DND-41 (cell line): ENCODE measurements around the gene PAPPA.

Experiments
- CTCF ChIP-seq: IDR thresholded peaks from 2 replicates; pipeline ENCODE4 v1.5.1; 2012; ENCODE audit warnings: borderline replicate concordance, low read length, moderate library complexity, mild to moderate bottlenecking; ENCODE audit not compliant: poor library complexity, severe bottlenecking; ENCODE audit errors: extremely low read depth
- EZH2 ChIP-seq: IDR thresholded peaks from 3 replicates; pipeline ENCODE4 v1.6.1; 2012; ENCODE audit warnings: borderline replicate concordance, low read depth, mild to moderate bottlenecking, moderate library complexity, low read length, inconsistent platforms; ENCODE audit not compliant: severe bottlenecking

GRCh38 chr9:116144038-116144437 lies 9.6 kb upstream of the PAPPA start:
- TF ChIP-seq CTCF, result no peak
- no peak for TF ChIP-seq EZH2
